GM18861 (cell line): ENCODE results near the gene ZNF674.
"Not testable (repeated sequence)": the region's sequence is repeated elsewhere in the genome, so short reads cannot be mapped to it uniquely, and the experiment has no call there.

Experiments
- ATAC-seq: cut with Tn5 transposase; IDR thresholded peaks from one replicate; pipeline ENCODE4 v1.9.1; 2021; ENCODE audit not compliant: unreplicated experiment

The ZNF674 gene

DNA sequence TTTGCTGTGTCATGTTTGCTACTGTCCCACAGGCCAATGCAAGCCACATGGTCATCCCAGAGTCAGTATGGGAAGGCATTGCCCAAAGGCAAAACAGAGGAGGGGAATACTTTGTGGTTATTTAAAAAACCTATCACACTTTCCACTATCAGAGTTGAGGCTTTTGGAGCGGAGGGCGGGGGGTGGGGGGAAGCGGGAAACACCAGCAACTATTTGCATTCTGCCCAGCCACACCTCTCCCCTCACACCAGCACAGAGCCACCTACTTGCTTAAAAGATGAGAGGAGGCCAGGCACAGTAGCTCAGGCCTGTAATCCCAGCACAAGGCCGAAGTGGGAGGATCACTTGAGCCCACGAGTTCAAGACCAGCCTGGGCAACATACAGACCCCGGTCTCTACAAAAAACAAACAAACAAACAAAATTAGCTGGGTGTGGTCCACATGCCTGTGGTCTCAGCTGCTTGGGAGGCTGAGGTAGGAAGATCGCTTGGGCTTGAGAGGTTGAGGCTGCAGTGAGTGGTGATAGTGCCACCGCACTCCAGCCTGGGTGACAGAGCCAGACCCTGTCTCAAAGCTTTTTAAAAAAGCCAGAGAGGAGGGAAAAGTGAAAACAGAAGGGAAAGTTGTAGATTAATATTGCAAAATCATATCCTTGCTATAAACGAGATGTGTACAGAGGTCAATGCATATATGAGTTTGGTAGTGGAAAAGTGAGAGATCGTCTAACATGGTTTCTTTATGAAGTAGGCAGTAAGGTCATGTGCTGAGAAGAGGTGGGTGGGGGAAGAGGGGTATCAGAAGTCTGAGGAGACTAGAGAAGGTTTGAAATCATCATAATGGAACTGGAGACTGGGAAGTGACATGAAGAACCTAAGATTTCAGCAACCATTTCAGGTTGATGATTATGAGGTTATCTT lies 26.5 kb upstream of the ZNF674 start:
- peak; percentile 17 for ATAC-seq

DNA sequence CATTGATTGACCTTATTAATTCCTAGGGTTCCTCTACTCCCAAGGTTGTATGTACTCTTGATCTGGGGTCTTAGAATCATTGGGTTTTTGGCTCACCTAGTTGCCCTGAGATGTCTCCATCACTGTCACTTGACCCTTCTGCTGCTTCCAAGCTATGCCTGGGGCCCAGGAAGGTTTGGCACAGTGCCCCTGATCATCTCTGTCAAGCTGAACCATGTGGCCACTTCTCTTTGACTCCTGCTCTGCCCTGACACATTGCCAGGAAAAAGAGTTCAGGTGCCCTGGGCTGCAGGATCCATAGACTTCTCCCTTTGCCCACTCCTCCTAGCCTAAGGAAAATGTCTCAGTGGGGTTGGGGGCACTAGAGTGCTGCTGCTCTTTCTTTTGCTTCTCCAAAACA lies 24.4 kb upstream of the ZNF674 start:
- ATAC-seq, result no peak

GRCh38 chrX:46567388-46567787 lies 22.2 kb upstream of the ZNF674 start:
- no peak for ATAC-seq

GRCh38 chrX:46561824-46562657 lies 16.8 kb upstream of the ZNF674 start:
- ATAC-seq, result peak; percentile 99

DNA sequence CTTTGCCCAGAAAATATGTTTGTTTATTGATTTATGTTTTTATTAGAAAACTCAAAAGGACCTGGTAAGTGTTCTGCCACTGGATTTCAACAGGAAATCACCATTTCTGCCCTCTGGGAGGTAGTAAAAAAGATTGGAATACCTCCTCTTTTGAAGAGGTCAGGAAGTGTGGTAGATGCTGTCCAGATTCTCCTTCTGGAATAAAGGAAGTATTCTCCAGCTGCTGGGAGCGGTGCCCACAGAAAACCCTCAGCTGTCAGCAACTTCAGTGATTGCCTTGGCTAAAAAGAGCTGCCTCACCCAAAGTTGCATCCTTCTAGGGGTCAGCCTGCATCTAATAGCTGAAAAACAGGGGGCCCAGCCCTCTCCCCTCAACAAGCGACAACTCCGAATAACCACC lies 13.8 kb upstream of the ZNF674 start:
- no peak for ATAC-seq

GRCh38 chrX:46554942-46555341 lies 9.7 kb upstream of the ZNF674 start:
- no peak for ATAC-seq

DNA sequence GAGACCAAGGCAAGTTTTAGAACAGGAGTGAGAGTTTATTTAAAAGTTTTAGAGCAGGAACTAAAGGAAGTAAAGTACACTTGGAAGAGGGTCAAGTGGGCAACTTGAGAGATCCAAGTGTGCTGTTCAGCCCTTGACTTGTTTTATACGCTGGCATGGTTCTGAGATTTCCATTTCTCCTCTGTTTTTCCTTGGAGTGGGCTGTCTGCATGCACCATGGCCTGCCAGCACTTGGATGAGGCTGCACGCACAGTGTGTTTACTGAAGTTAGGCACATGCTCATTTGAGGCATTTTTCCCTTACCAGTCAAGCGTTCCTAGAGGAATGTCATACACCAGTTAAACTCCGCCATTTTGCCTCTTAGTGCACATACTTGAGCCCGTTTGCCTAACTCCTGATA lies 8.7 kb upstream of the ZNF674 start:
- no peak for ATAC-seq

GRCh38 chrX:46551494-46552128 lies 6.4 kb upstream of the ZNF674 start:
- ATAC-seq, result no peak

DNA sequence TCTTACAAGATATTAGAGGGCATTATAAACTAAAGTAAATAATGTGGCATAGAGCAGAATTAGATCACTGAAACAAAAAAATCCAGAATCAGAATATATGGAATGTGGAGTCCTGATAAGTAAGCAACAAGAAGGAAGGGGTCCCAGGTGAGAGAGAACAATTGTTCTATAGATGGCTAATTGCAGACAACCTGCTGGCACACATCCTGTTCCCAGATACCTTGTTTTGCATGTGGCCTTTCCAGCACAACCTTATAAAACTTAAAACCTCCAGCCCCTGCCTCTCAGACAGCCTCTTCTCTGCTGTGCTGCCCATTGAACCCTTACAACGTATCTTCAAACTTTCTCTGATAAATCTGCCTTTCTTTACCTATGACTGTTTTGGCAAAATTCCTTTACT lies 4.7 kb upstream of the ZNF674 start:
- ATAC-seq, result no peak

GRCh38 chrX:46547857-46548256 lies 2.6 kb upstream of the ZNF674 start:
- no peak for ATAC-seq

DNA sequence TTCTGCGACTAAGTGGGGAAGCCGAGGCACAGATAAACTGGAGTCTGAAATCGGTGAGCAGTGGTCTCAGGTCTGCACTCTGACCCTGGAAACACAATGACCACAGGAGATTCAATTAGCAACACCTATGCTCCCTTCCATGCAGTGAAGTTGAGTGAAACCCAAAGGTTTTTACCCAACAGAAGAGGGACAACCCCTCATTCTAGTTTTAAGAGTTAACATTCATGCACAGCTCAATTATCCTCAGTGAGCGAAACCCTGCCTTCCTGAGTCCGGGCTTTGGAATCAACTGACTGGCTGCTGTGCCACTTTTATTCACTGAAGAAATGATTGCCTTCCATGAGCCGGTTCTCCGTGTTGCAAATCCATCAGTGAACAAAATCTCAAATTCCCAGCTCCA lies 694 bp downstream of the ZNF674 start:
- ATAC-seq, result not testable (repeated sequence)

DNA sequence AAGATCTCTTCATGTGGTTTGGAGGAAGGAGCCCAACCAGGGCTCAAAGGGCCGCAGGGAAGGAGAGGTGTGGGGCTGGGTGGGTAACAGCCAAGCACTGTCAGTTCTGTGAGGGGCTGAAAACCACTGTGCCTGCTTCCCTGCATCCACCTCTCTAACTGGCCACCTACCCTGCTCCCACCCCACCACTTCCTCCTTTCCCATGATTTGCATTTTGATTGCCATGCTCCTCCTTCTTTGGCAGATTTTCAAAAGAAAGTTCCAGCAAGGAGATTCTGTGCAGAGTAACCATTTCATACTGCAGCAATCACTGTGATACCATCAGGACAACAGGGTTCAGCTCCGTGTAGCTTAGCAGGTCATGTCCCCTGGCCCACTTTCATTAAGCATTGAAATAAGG lies 1.8 kb downstream of the ZNF674 start:
- ATAC-seq, result no peak

DNA sequence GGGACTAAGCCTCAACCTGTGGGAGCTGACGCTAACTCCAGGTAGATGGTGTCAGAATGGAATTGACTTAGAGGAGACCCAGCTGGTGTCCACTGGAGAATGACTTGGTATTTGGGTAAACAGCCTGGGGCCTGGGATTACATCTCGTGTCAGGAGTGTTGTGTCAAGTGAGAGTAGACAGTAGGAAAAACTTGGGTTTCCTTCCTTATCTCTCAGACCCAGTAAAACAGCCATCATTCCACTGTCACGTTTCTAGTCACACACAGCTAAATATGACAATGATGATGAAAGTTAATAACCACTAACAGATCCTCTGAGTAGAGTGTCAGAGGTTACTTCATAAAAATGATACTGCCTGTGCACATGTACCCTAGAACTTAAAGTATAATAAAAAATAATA lies 13.8 kb downstream of the ZNF674 start:
- no peak for ATAC-seq

- not testable (repeated sequence) for ATAC-seq
These were observed 14.8 kb downstream of the ZNF674 start for GRCh38 chrX:46530404-46530908.

DNA sequence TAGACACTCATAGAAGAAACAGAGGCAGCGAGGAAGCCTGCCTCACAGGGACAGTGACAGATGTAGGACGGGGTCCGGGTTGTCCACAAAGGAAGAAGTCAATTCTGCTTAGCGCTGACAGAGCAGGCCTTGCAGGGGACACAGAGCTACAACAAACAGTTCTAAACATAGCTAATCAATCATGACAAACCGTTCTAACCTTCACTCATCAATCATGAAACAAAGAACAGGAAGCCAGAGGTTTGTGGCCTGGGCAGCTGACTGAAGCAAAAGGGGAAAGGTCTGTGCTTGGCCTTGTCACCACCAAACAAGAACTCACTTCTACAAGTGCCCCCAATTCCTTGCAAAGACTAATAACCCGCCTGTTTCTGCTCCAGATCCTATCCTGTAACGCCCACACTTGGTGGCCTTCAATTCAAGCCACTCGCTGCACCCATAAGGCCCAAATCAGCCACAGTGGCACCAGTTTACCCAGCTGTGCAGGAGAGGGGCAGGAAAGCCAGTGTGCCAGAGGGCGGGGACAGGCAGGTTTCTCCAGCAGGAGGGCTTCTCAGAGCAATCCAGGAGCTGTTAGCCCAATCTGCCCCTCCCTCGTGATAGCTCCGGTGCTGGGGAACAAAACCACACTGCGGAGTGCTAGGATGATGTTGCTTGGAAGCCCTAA lies 15.3 kb downstream of the ZNF674 start:
- not testable (repeated sequence) for ATAC-seq

GRCh38 chrX:46528640-46529039 lies 16.6 kb downstream of the ZNF674 start:
- ATAC-seq, result not testable (repeated sequence)

DNA sequence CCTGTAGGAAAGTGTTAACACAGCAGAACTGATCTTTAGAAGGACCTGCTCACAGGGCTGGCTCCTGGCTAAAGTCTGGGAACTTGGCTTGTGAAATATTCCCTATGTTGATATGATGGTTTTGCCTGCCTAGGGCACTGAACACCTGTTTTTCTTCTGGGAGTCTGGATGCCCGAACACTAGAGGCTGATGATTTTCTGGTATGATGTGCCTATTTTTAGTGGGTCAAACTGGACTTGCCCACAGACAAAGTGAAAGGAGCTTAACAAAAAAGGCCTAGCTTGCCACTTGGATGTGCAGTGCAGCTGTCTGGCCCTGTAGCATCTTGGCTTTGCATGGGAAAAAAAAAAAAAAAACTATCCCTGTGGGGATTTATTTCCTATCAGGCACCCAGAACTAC lies 39.1 kb downstream of the ZNF674 start:
- ATAC-seq, result no peak

GRCh38 chrX:46502848-46503247 lies 42.4 kb downstream of the ZNF674 start:
- ATAC-seq, result no peak

DNA sequence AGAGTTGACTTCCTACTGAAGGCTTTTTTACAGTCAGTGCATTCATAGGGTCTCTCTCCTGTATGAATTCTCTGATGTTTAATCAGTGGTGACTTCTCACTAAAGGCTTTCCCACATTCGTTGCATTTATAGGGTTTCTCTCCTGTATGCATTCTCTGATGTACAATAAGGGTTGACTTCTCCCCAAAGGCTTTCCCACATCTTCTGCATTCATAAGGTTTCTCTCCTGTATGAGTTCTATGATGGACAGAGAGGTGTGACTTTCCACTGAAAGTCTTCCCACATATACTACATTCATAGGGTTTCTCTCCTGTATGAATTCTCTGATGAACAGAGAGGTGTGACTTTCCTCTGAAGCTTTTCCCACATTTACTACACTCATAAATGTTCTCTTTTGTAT lies 45.2 kb downstream of the ZNF674 start:
- ATAC-seq, result no peak

- ATAC-seq, result no peak
These were observed 56.5 kb downstream of the ZNF674 start for GRCh38 chrX:46488712-46489111.

DNA sequence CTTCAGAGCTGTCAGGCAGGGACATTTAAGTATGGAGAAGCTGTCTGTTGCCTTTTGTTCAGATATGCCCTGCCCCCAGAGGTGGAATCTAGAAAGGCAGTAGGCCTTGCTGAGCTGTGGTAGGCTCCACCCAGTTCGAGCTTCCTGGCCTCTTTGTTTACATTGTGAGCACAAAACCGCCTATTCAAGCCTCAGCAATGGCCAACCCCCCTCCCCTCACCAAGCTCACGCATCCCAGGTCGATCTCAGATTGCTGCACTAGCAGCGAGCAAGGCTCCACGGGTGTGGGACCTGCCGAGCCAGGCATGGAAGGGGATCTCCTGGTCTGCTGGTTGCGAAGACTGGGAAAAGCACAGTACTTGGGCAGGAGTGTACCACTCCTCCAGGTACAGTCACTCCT lies 59.3 kb downstream of the ZNF674 start:
- no peak for ATAC-seq
